Keratinocyte (primary cell): ENCODE results near the gene ZNF784. TPM values are rescaled to one million over a fixed set of nuclear protein-coding genes. Genes with fewer than 3 reads are reported as not detected.

Experiments used
- DNase-seq: peaks from one replicate; pipeline ENCODE4 v3.0.0-alpha.2; 2011; ENCODE audit warnings: low read depth, missing footprints, low spot score
- FAIRE-seq: peaks from 2 replicates; lab custom pipeline; 2011; peaks lifted over from hg19 to GRCh38; lab: Jason Lieb, UNC
- H2AFZ ChIP-seq: 2 replicates; pipeline ENCODE4 v1.6.0; 2012; ENCODE audit warnings: low read length, control low read depth, inconsistent platforms; ENCODE audit not compliant: control insufficient read depth
- H3K27ac ChIP-seq: 2 replicates; pipeline ENCODE4 v1.5.1; 2011; ENCODE audit warnings: low read length; ENCODE audit not compliant: control insufficient read depth, insufficient read depth
- H3K27me3 ChIP-seq: 3 replicates; pipeline ENCODE4 v1.6.0; 2011; ENCODE audit warnings: low read length; ENCODE audit not compliant: control insufficient read depth, insufficient read depth; ENCODE audit errors: extremely low read depth
- H3K36me3 ChIP-seq, 2 experiments: 2 replicates in 1 of 2; 3 replicates in 1 of 2; pipeline ENCODE4 v1.5.1; 2011; ENCODE audit warnings: low read length in 2 of 2, mild to moderate bottlenecking in 1 of 2; ENCODE audit not compliant: control insufficient read depth in 2 of 2, insufficient read depth in 2 of 2; ENCODE audit errors: extremely low read depth in 1 of 2
- H3K4me1 ChIP-seq: 3 replicates; pipeline ENCODE4 v1.5.1; 2011; ENCODE audit warnings: low read length; ENCODE audit not compliant: control insufficient read depth, insufficient read depth; ENCODE audit errors: extremely low read depth
- H3K4me2 ChIP-seq: 3 replicates; pipeline ENCODE4 v1.6.0; 2011; ENCODE audit warnings: low read depth, low read length; ENCODE audit not compliant: control insufficient read depth, insufficient read depth; ENCODE audit errors: extremely low read depth
- H3K4me3 ChIP-seq, 3 experiments: fragments of 200-600 bp in 1 of 3; sonication (generic) in 1 of 3; 2 replicates in 2 of 3; 3 replicates in 1 of 3; pipeline ENCODE4 v1.5.1; 2011 to 2016; ENCODE audit warnings: low read length in 3 of 3, mild to moderate bottlenecking in 3 of 3, control low read depth in 2 of 3, inconsistent platforms in 1 of 3, low read depth in 1 of 3, mixed read lengths in 1 of 3, mixed run types in 1 of 3, moderate library complexity in 1 of 3; ENCODE audit not compliant: control insufficient read depth in 2 of 3, insufficient read depth in 2 of 3; ENCODE audit errors: extremely low read depth in 1 of 3
- H3K79me2 ChIP-seq: 2 replicates; pipeline ENCODE4 v1.6.0; 2012; ENCODE audit warnings: low read length; ENCODE audit not compliant: control insufficient read depth, insufficient read depth
- H3K9ac ChIP-seq: 3 replicates; pipeline ENCODE4 v1.6.0; 2011; ENCODE audit warnings: low read length; ENCODE audit not compliant: control insufficient read depth, insufficient read depth; ENCODE audit errors: extremely low read depth
- H3K9me1 ChIP-seq: 3 replicates; pipeline ENCODE4 v1.6.0; 2011; ENCODE audit warnings: low read length; ENCODE audit not compliant: control insufficient read depth, insufficient read depth; ENCODE audit errors: extremely low read depth
- H3K9me3 ChIP-seq: 2 replicates; pipeline ENCODE4 v1.5.1; 2012; ENCODE audit warnings: low read depth, low read length; ENCODE audit not compliant: control insufficient read depth
- H4K20me1 ChIP-seq: 3 replicates; pipeline ENCODE4 v1.6.0; 2011; ENCODE audit warnings: low read length; ENCODE audit not compliant: control insufficient read depth, insufficient read depth; ENCODE audit errors: extremely low read depth
- CTCF ChIP-seq, 3 experiments: IDR thresholded peaks in 1 of 3; conservative IDR thresholded peaks in 1 of 3; optimal IDR thresholded peaks in 1 of 3; 2 replicates in 2 of 3; 3 replicates in 1 of 3; pipeline versions ENCODE3 to v1.5.1; 2011; ENCODE audit warnings: low read length in 3 of 3, mild to moderate bottlenecking in 3 of 3, moderate library complexity in 2 of 3, control low read depth in 1 of 3, inconsistent platforms in 1 of 3; ENCODE audit not compliant: insufficient read depth in 2 of 3; ENCODE audit errors: extremely low read depth in 1 of 3
- EZH2 ChIP-seq: IDR thresholded peaks from one replicate; pipeline ENCODE4 v1.6.1; 2012; ENCODE audit warnings: inconsistent platforms, mild to moderate bottlenecking, low read length, moderate library complexity
- dilution Hi-C: fragments of 300-500 bp; cut with MboI; formaldehyde crosslinking; loops from one replicate; pipeline ENCODE4 v1.7.0; 2020; ENCODE audit warnings: low sequenced_read_pairs; ENCODE audit not compliant: extremely low pct_ligation_motif_present
- polyA plus RNA-seq, 5 experiments: library from polyadenylated mRNA; depleted of rRNA in 3 of 5; stranded (reverse) in 3 of 5; stranded (forward) in 1 of 5; unstranded in 1 of 5; fragments of >200 nt; gene quantifications; 1 replicate in 1 of 5; 2 replicates in 3 of 5; 3 replicates in 1 of 5; pipeline versions ENCODE4 v1.2.1 to v1.2.3, GENCODE V29; 2011 to 2012; ENCODE audit warnings: missing spikeins in 2 of 5, low read depth in 1 of 5, low replicate concordance in 1 of 5

ZNF784 gene
- polyA plus RNA-seq, 1 donor (not counting 4 experiments of a cell fraction or from before 2014, with no cell fraction given), result 2.1 TPM

- Histone ChIP-seq H4K20me1 (peaks cover 3% of the 10 kb centered on the region), H3K4me2 (peak overlapping the region; percentile 76), H3K9ac (no peak overlapping the region), H3K4me3 (peak overlapping the region in 2 of 3 experiments; percentile 42 to 51), H3K79me2 (no peaks in the 10 kb centered on the region), H3K4me1 (peaks cover 13% of the 10 kb centered on the region), H3K9me3 (no peaks in the 10 kb centered on the region), H3K27ac (no peak overlapping the region), H3K27me3 (no peaks in the 10 kb centered on the region), H3K9me1 (no peaks in the 10 kb centered on the region), H2AFZ (no peak overlapping the region), H3K36me3 (peaks cover 0 to 2% of the 10 kb centered on the region in 2 experiments)
- dilution Hi-C loops, result no loop called here
- FAIRE-seq (no peak), DNase-seq (no peak)
- TF ChIP-seq EZH2, result no peak
- TF ChIP-seq CTCF (optimal IDR thresholded peaks at IDR 0.05 in 1 of 3, IDR thresholded peaks at IDR 0.05 in 1 of 3, conservative IDR thresholded peaks at IDR 0.05 in 1 of 3; ENCODE audit: extremely low read depth in 1 of 3, insufficient read depth in 2 of 3, low read length in 3 of 3), result no peak
Observed at GRCh38 chr19:55623561-55623960, 805 bp downstream of the ZNF784 start.

- no peaks in the 10 kb centered on the region for H3K9me1 ChIP-seq
- FAIRE-seq (no peak), DNase-seq (no peak)
- H3K4me1 ChIP-seq, result peaks cover 13% of the 10 kb centered on the region
- H2AFZ ChIP-seq, result no peak overlapping the region
- H3K9me3 ChIP-seq, result no peaks in the 10 kb centered on the region
- dilution Hi-C loops, result no loop called here
- peaks cover 3% of the 10 kb centered on the region for H4K20me1 ChIP-seq
- no peak overlapping the region for H3K27ac ChIP-seq
- H3K4me2 ChIP-seq, result no peak overlapping the region
- H3K4me3 ChIP-seq, result no peak overlapping the region
- H3K36me3 ChIP-seq, result peaks cover 0 to 2% of the 10 kb centered on the region in 2 experiments
- H3K27me3 ChIP-seq, result no peaks in the 10 kb centered on the region
- H3K9ac ChIP-seq, result no peak overlapping the region
- no peaks in the 10 kb centered on the region for H3K79me2 ChIP-seq
- no peak for TF ChIP-seq CTCF (optimal IDR thresholded peaks at IDR 0.05 in 1 of 3, IDR thresholded peaks at IDR 0.05 in 1 of 3, conservative IDR thresholded peaks at IDR 0.05 in 1 of 3; ENCODE audit: extremely low read depth in 1 of 3, insufficient read depth in 2 of 3, low read length in 3 of 3)
- no peak for TF ChIP-seq EZH2
Observed at GRCh38 chr19:55623130-55623529, 1.2 kb downstream of the ZNF784 start.
